IMR-90 (cell line): ENCODE data around the gene MRPL23.

Experiments used
- CTCF ChIP-seq: conservative IDR thresholded peaks from 2 replicates; pipeline ENCODE4 v1.5.1; 2012; ENCODE audit warnings: mild to moderate bottlenecking, low read depth, low read length, improper control_type of control experiment
- FOS ChIP-seq: fragments of 150-350 bp; IDR thresholded peaks from 2 replicates; pipeline ENCODE4 v1.6.1; 2016; ENCODE audit warnings: low read depth, low read length
- POLR2A ChIP-seq: IDR thresholded peaks from 2 replicates; pipeline ENCODE4 v1.6.1; 2012; ENCODE audit warnings: mild to moderate bottlenecking, low read depth, low read length
- RFX5 ChIP-seq: IDR thresholded peaks from 2 replicates; pipeline ENCODE4 v1.8.0; 2012; ENCODE audit warnings: low read depth, mild to moderate bottlenecking, low read length, moderate library complexity
- SMC3 ChIP-seq: fragments of 150-350 bp; IDR thresholded peaks from 2 replicates; pipeline ENCODE4 v1.6.1; 2016; ENCODE audit warnings: low read depth, mild to moderate bottlenecking, antibody characterized with exemption, low read length, moderate library complexity

- TF ChIP-seq POLR2A = no peak
- no peak for TF ChIP-seq RFX5
- no peak for TF ChIP-seq FOS
- no peak for TF ChIP-seq CTCF
- TF ChIP-seq SMC3 = no peak
Measured at GRCh38 chr11:1912289-1912878, 34.7 kb upstream of the MRPL23 start.
